Activated T-helper 1 cell treated with anti-CD3 and anti-CD28 coated beads, Interleukin-12 subunit alpha, Interleukin-12 subunit beta, Interleukin-2, Interleukin-4 antibody, amounts not matched to agents 30 ng/mL and 10 ng/mL and 1 ng/mL, durations not matched to agents 14 hours and 24 hours and 36 hours (primary cell): ENCODE data around the gene RCSD1. TPM values are rescaled to one million over a fixed set of nuclear protein-coding genes. Genes with fewer than 3 reads are reported as not detected.

Experiments used
- DNase-seq: peaks from one replicate; pipeline ENCODE4 v3.0.0; 2021; ENCODE audit warnings: low spot score
- H3K27ac Mint-ChIP-seq: one replicate; pipeline ENCODE4 v1.8.0; 2021; ENCODE audit warnings: mild to moderate bottlenecking, mixed read lengths
- H3K27me3 Mint-ChIP-seq: one replicate; pipeline ENCODE4 v1.8.0; 2022; ENCODE audit warnings: mild to moderate bottlenecking, moderate library complexity, mixed read lengths; ENCODE audit not compliant: insufficient read depth
- H3K36me3 Mint-ChIP-seq: one replicate; pipeline ENCODE4 v1.8.0; 2021; ENCODE audit warnings: low read depth, mixed read lengths
- H3K4me1 Mint-ChIP-seq: one replicate; pipeline ENCODE4 v1.8.0; 2021; ENCODE audit warnings: low read depth, mixed read lengths
- H3K4me3 Mint-ChIP-seq: one replicate; pipeline ENCODE4 v1.8.0; 2021; ENCODE audit warnings: mild to moderate bottlenecking, moderate library complexity, mixed read lengths
- H3K9me3 Mint-ChIP-seq: one replicate; pipeline ENCODE4 v1.8.0; 2021; ENCODE audit warnings: mixed read lengths
- intact Hi-C: fragments of 100-400 bp; cut with micrococcal nuclease; formaldehyde crosslinking; loops from one replicate; pipeline ENCODE4 v1.15.1; 2024
- total RNA-seq: library from RNA; stranded (reverse); gene quantifications from 2 replicates; pipeline ENCODE4 v1.2.3, GENCODE V29; 2022

Gene RCSD1
- total RNA-seq, 1 donor from 2014 or later: 78.6 TPM

GRCh38 chr1:167697667-167698141, 67.7 kb downstream of the RCSD1 start:
- Mint-ChIP-seq H3K4me1 (no peaks in the 10 kb centered on the region), H3K9me3 (no peaks in the 10 kb centered on the region), H3K27ac (no peak overlapping the region), H3K27me3 (no peaks in the 10 kb centered on the region), H3K36me3 (peaks cover 46% of the 10 kb centered on the region), H3K4me3 (no peak overlapping the region)
- intact Hi-C loops: no loop called here
- no peak for DNase-seq

- intact Hi-C loops: no loop called here
- Mint-ChIP-seq H3K36me3 (peaks cover 51% of the 10 kb centered on the region), H3K9me3 (no peaks in the 10 kb centered on the region), H3K4me1 (peaks cover 3% of the 10 kb centered on the region), H3K4me3 (no peak overlapping the region), H3K27ac (no peak overlapping the region), H3K27me3 (no peaks in the 10 kb centered on the region)
- DNase-seq: no peak
These were observed 68.3 kb downstream of the RCSD1 start for GRCh38 chr1:167698313-167698712.

GRCh38 chr1:167701510-167701909, 71.5 kb downstream of the RCSD1 start:
- DNase-seq: no peak
- intact Hi-C loops: no loop called here
- Mint-ChIP-seq H3K27ac (no peak overlapping the region), H3K27me3 (no peaks in the 10 kb centered on the region), H3K4me3 (no peak overlapping the region), H3K36me3 (peaks cover 57% of the 10 kb centered on the region), H3K4me1 (peaks cover 6% of the 10 kb centered on the region), H3K9me3 (no peaks in the 10 kb centered on the region)

- Mint-ChIP-seq H3K4me1 (peaks cover 9% of the 10 kb centered on the region), H3K27me3 (no peaks in the 10 kb centered on the region), H3K4me3 (no peak overlapping the region), H3K27ac (peak overlapping the region; percentile 32), H3K36me3 (peaks cover 52% of the 10 kb centered on the region), H3K9me3 (no peaks in the 10 kb centered on the region)
- DNase-seq: no peak
- intact Hi-C loops: no loop called here
These were observed 73.5 kb downstream of the RCSD1 start for GRCh38 chr1:167703557-167703956.

GRCh38 chr1:167704715-167705114, 74.7 kb downstream of the RCSD1 start:
- Mint-ChIP-seq H3K27me3 (no peaks in the 10 kb centered on the region), H3K36me3 (peaks cover 44% of the 10 kb centered on the region), H3K9me3 (no peaks in the 10 kb centered on the region), H3K27ac (peak overlapping the region; percentile 6), H3K4me3 (no peak overlapping the region), H3K4me1 (peaks cover 16% of the 10 kb centered on the region)
- intact Hi-C loops: no loop called here
- no peak for DNase-seq

- H3K9me3 Mint-ChIP-seq: no peaks in the 10 kb centered on the region
- H3K27ac Mint-ChIP-seq: no peak overlapping the region
- no peaks in the 10 kb centered on the region for H3K27me3 Mint-ChIP-seq
- peaks cover 41% of the 10 kb centered on the region for H3K36me3 Mint-ChIP-seq
- peaks cover 16% of the 10 kb centered on the region for H3K4me1 Mint-ChIP-seq
- no peak overlapping the region for H3K4me3 Mint-ChIP-seq
- DNase-seq: no peak
- intact Hi-C loops: no loop called here
These were observed 75.2 kb downstream of the RCSD1 start for GRCh38 chr1:167705250-167705649.

- Mint-ChIP-seq H3K4me1 (peaks cover 16% of the 10 kb centered on the region), H3K9me3 (no peaks in the 10 kb centered on the region), H3K36me3 (peaks cover 41% of the 10 kb centered on the region), H3K4me3 (no peak overlapping the region), H3K27ac (no peak overlapping the region), H3K27me3 (peaks cover 1% of the 10 kb centered on the region)
- no peak for DNase-seq
- intact Hi-C loops: no loop called here
These were observed 76.3 kb downstream of the RCSD1 start for GRCh38 chr1:167706363-167706762.

GRCh38 chr1:167706931-167707877, 77.2 kb downstream of the RCSD1 start:
- Mint-ChIP-seq H3K4me3 (no peak overlapping the region), H3K27me3 (peaks cover 6% of the 10 kb centered on the region), H3K36me3 (peaks cover 37% of the 10 kb centered on the region), H3K4me1 (peaks cover 16% of the 10 kb centered on the region), H3K27ac (peak overlapping the region; percentile 56), H3K9me3 (no peaks in the 10 kb centered on the region)
- intact Hi-C loops: no loop called here
- no peak for DNase-seq

- intact Hi-C loops: no loop called here
- DNase-seq: no peak
- Mint-ChIP-seq H3K27me3 (peaks cover 13% of the 10 kb centered on the region), H3K4me1 (peaks cover 18% of the 10 kb centered on the region), H3K4me3 (no peak overlapping the region), H3K36me3 (peaks cover 35% of the 10 kb centered on the region), H3K27ac (no peak overlapping the region), H3K9me3 (no peaks in the 10 kb centered on the region)
These were observed 77.9 kb downstream of the RCSD1 start for GRCh38 chr1:167707942-167708341.

- no peak for DNase-seq
- peak overlapping the region; percentile 69 for H3K27ac Mint-ChIP-seq
- intact Hi-C loops: no loop called here
- no peak overlapping the region for H3K4me3 Mint-ChIP-seq
- peaks cover 25% of the 10 kb centered on the region for H3K36me3 Mint-ChIP-seq
- H3K27me3 Mint-ChIP-seq: peaks cover 16% of the 10 kb centered on the region
- no peaks in the 10 kb centered on the region for H3K9me3 Mint-ChIP-seq
- peaks cover 21% of the 10 kb centered on the region for H3K4me1 Mint-ChIP-seq
These were observed 78.9 kb downstream of the RCSD1 start for GRCh38 chr1:167708940-167709389.

GRCh38 chr1:167710836-167711235, 80.8 kb downstream of the RCSD1 start:
- Mint-ChIP-seq H3K9me3 (no peaks in the 10 kb centered on the region), H3K36me3 (peaks cover 13% of the 10 kb centered on the region), H3K4me1 (peaks cover 37% of the 10 kb centered on the region), H3K4me3 (no peak overlapping the region), H3K27ac (no peak overlapping the region), H3K27me3 (peaks cover 21% of the 10 kb centered on the region)
- DNase-seq: no peak
- intact Hi-C loops: loop anchor here (10.0 kb wide), 1 partner anchor 836 kb away; the partner anchor contains the start of gene TADA1

- H3K4me1 Mint-ChIP-seq: peaks cover 40% of the 10 kb centered on the region
These were observed 81.8 kb downstream of the RCSD1 start for GRCh38 chr1:167711797-167712196.

More at GRCh38 chr1:167711797-167712196, 81.8 kb downstream of the RCSD1 start:
- intact Hi-C loops: loop anchor here (10.0 kb wide), 1 partner anchor 837 kb away; the partner anchor contains the start of gene TADA1
- no peak for DNase-seq
- no peaks in the 10 kb centered on the region for H3K9me3 Mint-ChIP-seq
- peaks cover 21% of the 10 kb centered on the region for H3K27me3 Mint-ChIP-seq
- peaks cover 8% of the 10 kb centered on the region for H3K36me3 Mint-ChIP-seq
- H3K4me3 Mint-ChIP-seq: no peak overlapping the region
- H3K27ac Mint-ChIP-seq: no peak overlapping the region
